Measurements from ENCODE around the gene GPR18. TPM values are rescaled to one million over a fixed set of nuclear protein-coding genes. Genes with fewer than 3 reads are reported as not detected.
A peak's percentile ranks its signal among the peaks of the same experiment; 100 is the strongest.

GPR18 gene
- total and polyA plus RNA-seq, 7 experiments from 2014 or later, result 11.5 to 40.4 (median 27.9) TPM

DNA sequence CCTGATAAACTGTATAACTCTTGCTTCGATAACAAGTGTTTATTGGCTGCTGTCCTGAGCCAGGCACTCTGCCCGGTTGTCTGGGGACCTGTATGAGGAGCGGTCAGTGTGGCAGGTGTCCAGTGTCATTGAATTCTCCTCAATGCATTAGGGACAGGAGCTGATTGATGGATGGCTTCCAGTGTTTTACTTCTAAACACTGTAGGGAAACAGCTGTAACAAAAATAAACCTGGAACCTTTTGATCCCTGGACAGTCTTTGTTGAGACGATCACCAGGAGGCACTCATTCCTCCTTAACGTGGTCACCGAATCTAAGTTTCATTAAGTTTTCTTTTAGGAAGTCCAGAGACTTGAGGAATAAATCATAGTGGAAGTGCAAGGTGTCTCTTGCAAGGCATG lies 39.6 kb downstream of the GPR18 start:
- DNase-seq, result no peak
- Mint-ChIP-seq H3K4me1 (peaks cover 59 to 97% (median 86%) of the 10 kb centered on the region in 7 donors), H3K27ac (peak overlapping the region; percentile 82 to 100 (median 99)), H3K36me3 (peaks cover 0 to 37% (median 17%) of the 10 kb centered on the region in 5 donors), H3K9me3 (peaks cover 0 to 7% (median 0%) of the 10 kb centered on the region in 11 donors), H3K4me3 (peak overlapping the region; percentile 69 to 95 (median 88)), H3K27me3 (no peaks in the 10 kb centered on the region)
- Histone ChIP-seq H3K36me3 (ENCODE audit: control insufficient read depth in 2 of 3, insufficient read depth in 3 of 3, low read length in 3 of 3) (no peaks in the 10 kb centered on the region), H3K4me3 (ENCODE audit: low read length) (peak overlapping the region; percentile 55), H3K4me1 (ENCODE audit: control insufficient read depth in 2 of 2, insufficient read depth in 2 of 2, low read length in 2 of 2) (peaks cover 81 to 85% of the 10 kb centered on the region in 2 donors), H3K27me3 (ENCODE audit: control insufficient read depth in 2 of 2, insufficient read depth in 2 of 2, low read length in 2 of 2) (no peaks in the 10 kb centered on the region), H3K9me3 (ENCODE audit: control insufficient read depth in 2 of 3, low read length in 3 of 3) (no peaks in the 10 kb centered on the region), H3K27ac (ENCODE audit: low read depth, low read length) (peak overlapping the region; percentile 85)
- intact Hi-C loops (cut with micrococcal nuclease), result loop anchor here (1.0 to 10.0 kb wide), 9 partner anchors 42 to 386 kb away; partner anchors contain the start of gene CLYBL (in 1 of the 2)
- no peak for ATAC-seq
- ChIA-PET CTCF (interaction anchor here (0.7 to 2.4 kb wide), 11 partner anchors 11 to 189 kb away, joined by 3 to 16 read pairs (median 4); partner anchors contain the start of genes GPR18 and UBAC2), POLR2A (interaction anchor here (0.8 to 7.4 kb wide), 18 partner anchors 9 to 278 kb away, joined by 3 to 273 read pairs (median 6); partner anchors contain the start of genes GPR18 and UBAC2)

DNA sequence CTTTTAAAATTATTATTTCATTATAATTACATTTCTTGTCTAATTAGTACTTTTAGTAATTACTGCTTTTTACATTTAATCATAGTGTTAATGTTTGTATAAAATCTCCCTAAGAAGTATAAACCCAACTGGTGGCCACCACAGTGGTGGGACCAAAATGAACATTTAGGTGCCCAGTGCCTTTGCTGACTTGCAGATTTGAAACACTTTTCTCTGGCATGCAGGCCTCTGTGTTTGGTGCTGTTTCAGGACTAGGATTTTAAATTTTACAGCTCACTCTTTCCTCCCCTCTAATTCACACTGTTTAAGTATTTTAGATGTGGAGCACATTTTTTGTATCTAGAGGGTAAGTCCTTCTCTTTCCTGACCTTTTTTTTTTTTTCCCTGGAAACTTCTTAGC lies 40.1 kb downstream of the GPR18 start:
- DNase-seq (no peak), ATAC-seq (no peak)
- peaks cover 81 to 82% of the 10 kb centered on the region in 2 donors for H3K4me1 ChIP-seq (ENCODE audit: control insufficient read depth in 2 of 2, insufficient read depth in 2 of 2, low read length in 2 of 2)
- peaks cover 0 to 34% (median 13%) of the 10 kb centered on the region in 5 donors for H3K36me3 Mint-ChIP-seq
- no peaks in the 10 kb centered on the region for H3K9me3 ChIP-seq (ENCODE audit: control insufficient read depth in 2 of 3, low read length in 3 of 3)
- ChIA-PET POLR2A (interaction anchor here (0.6 to 7.4 kb wide), 19 partner anchors 10 to 278 kb away, joined by 3 to 273 read pairs (median 6); partner anchors contain the start of genes GPR18 and UBAC2), CTCF (interaction anchor here (0.7 to 2.4 kb wide), 6 partner anchors 13 to 189 kb away, joined by 4 to 16 read pairs (median 8); partner anchors contain the start of genes GPR18 and UBAC2)
- intact Hi-C loops (cut with micrococcal nuclease), result loop anchor here (1.0 to 10.0 kb wide), 9 partner anchors 41 to 387 kb away; partner anchors contain the start of gene CLYBL (in 1 of the 2)
- H3K27ac ChIP-seq (ENCODE audit: low read depth, low read length), result peak overlapping the region; percentile 85
- H3K27me3 Mint-ChIP-seq, result no peaks in the 10 kb centered on the region
- H3K9me3 Mint-ChIP-seq, result peaks cover 0 to 4% (median 0%) of the 10 kb centered on the region in 11 donors
- no peaks in the 10 kb centered on the region for H3K36me3 ChIP-seq (ENCODE audit: control insufficient read depth in 2 of 3, insufficient read depth in 3 of 3, low read length in 3 of 3)
- peak overlapping the region; percentile 82 to 100 (median 99) for H3K27ac Mint-ChIP-seq
- H3K4me3 ChIP-seq (ENCODE audit: low read length), result peak overlapping the region; percentile 55
- no peaks in the 10 kb centered on the region for H3K27me3 ChIP-seq (ENCODE audit: control insufficient read depth in 2 of 2, insufficient read depth in 2 of 2, low read length in 2 of 2)
- H3K4me3 Mint-ChIP-seq, result peak overlapping the region; percentile 69 to 95 (median 88)
- H3K4me1 Mint-ChIP-seq, result peaks cover 55 to 93% (median 82%) of the 10 kb centered on the region in 7 donors

DNA sequence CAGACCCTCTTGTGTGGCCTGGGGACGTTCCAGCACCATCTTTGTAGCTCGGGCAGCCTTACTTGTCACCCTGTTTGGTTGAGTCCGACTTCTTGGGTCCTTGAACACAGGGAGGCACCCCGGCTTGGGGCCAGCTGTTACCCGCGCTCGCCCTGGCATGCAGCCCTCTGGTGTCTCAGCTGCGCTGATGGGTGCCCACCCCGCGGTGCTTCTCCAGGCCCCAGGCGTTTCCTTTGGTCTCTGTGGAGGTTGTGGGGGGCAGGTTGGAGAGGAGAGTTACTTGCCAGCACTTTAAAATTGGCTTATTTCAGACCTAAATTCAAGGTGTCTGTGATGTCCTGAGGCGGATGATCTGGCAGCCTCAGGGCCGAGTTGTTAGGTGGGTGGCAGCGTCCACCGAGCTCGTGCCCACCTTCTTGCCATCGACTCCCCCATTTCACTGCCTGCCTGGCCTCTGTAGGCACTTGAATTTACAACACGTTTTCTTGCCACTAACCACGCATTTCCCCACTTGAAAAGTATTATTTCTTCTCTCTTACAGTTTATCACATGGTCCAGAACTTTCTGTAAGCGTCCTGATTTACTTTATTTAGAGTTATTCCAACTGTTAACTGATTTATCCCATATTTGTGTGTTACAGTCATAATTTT lies 40.6 kb downstream of the GPR18 start:
- ATAC-seq (no peak), DNase-seq (no peak)
- Histone ChIP-seq H3K4me1 (ENCODE audit: control insufficient read depth in 2 of 2, insufficient read depth in 2 of 2, low read length in 2 of 2) (peaks cover 76 to 80% of the 10 kb centered on the region in 2 donors), H3K4me3 (ENCODE audit: low read length) (peak overlapping the region; percentile 47), H3K27me3 (ENCODE audit: control insufficient read depth in 2 of 2, insufficient read depth in 2 of 2, low read length in 2 of 2) (no peaks in the 10 kb centered on the region), H3K27ac (ENCODE audit: low read depth, low read length) (peak overlapping the region; percentile 85), H3K36me3 (ENCODE audit: control insufficient read depth in 2 of 3, insufficient read depth in 3 of 3, low read length in 3 of 3) (no peaks in the 10 kb centered on the region), H3K9me3 (ENCODE audit: control insufficient read depth in 2 of 3, low read length in 3 of 3) (no peaks in the 10 kb centered on the region)
- Mint-ChIP-seq H3K36me3 (peaks cover 0 to 32% (median 13%) of the 10 kb centered on the region in 5 donors), H3K27me3 (no peaks in the 10 kb centered on the region), H3K4me3 (peak overlapping the region; percentile 69 to 95 (median 89)), H3K4me1 (peaks cover 52 to 93% (median 80%) of the 10 kb centered on the region in 7 donors), H3K9me3 (no peaks in the 10 kb centered on the region), H3K27ac (peak overlapping the region; percentile 82 to 100 (median 99))
- POLR2A ChIA-PET, result interaction anchor here (0.5 to 7.4 kb wide), 13 partner anchors 13 to 254 kb away, joined by 3 to 273 read pairs (median 6); partner anchors contain the start of genes GPR18 and UBAC2
- CTCF ChIA-PET, result interaction anchor here (0.7 to 2.6 kb wide), 7 partner anchors 14 to 190 kb away, joined by 4 to 16 read pairs (median 4); no protein-coding TSS in a partner anchor
- intact Hi-C loops (cut with micrococcal nuclease), result loop anchor here (1.0 to 10.0 kb wide), 9 partner anchors 41 to 387 kb away; partner anchors contain the start of gene CLYBL (in 1 of the 2)

DNA sequence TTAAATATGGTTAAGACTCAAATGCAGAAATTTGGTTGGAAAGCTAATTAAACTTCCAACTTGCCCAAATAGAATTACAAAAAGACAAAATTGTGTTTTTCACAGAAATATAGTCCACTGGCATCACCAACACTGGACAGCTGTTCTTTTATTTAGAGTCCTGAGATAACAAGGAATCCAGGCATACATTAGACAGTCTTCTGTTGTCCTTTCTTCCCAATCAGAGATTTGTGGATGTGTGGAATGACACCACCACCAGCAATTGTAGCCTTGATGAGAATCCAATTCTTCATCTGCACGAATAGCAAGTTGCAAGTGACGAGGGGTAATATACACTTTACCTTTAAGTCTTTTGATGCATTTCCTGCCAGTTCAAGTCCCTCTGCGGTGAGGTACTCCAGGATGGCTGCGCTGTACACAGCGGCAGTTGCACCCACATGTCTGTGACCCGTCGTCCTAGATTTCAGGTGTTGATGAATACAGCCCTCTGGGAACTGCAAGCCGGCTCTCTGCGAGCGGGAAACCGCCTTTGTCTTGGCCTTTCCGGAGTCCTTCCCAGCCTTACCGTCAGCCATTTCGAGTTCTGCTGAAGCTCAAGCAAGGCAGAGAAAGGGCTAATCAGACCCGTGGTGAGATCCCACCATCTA lies 42.9 kb downstream of the GPR18 start:
- ChIA-PET CTCF (interaction anchor here (0.6 to 2.6 kb wide), 9 partner anchors 10 to 286 kb away, joined by 3 to 10 read pairs (median 3); no protein-coding TSS in a partner anchor), POLR2A (interaction anchor here (0.7 to 7.4 kb wide), 18 partner anchors 9 to 222 kb away, joined by 3 to 273 read pairs (median 4); partner anchors contain the start of genes GPR18 and UBAC2)
- Histone ChIP-seq H3K9me3 (ENCODE audit: control insufficient read depth in 2 of 3, low read length in 3 of 3) (no peaks in the 10 kb centered on the region), H3K27ac (ENCODE audit: low read depth, low read length) (peak overlapping the region; percentile 85), H3K4me1 (ENCODE audit: control insufficient read depth in 2 of 2, insufficient read depth in 2 of 2, low read length in 2 of 2) (peaks cover 57 to 72% of the 10 kb centered on the region in 2 donors), H3K27me3 (ENCODE audit: control insufficient read depth in 2 of 2, insufficient read depth in 2 of 2, low read length in 2 of 2) (no peaks in the 10 kb centered on the region), H3K36me3 (ENCODE audit: control insufficient read depth in 2 of 3, insufficient read depth in 3 of 3, low read length in 3 of 3) (no peaks in the 10 kb centered on the region), H3K4me3 (ENCODE audit: low read length) (peak overlapping the region; percentile 53)
- ATAC-seq, result peak; percentile 82
- Mint-ChIP-seq H3K9me3 (no peaks in the 10 kb centered on the region), H3K27me3 (no peaks in the 10 kb centered on the region), H3K27ac (peak overlapping the region; percentile 94 to 100 (median 99)), H3K36me3 (peaks cover 0 to 33% (median 17%) of the 10 kb centered on the region in 5 donors), H3K4me3 (peak overlapping the region; percentile 69 to 95 (median 92)), H3K4me1 (peaks cover 49 to 90% (median 79%) of the 10 kb centered on the region in 7 donors)
- peak; percentile 36 to 83 (median 79) for DNase-seq
- intact Hi-C loops (cut with micrococcal nuclease), result loop anchor here (1.0 to 10.0 kb wide), 10 partner anchors 11 to 389 kb away; partner anchors contain the start of genes CLYBL (in 1 of the 2), GPR18 (in 1 of the 2) and UBAC2 (in 1 of the 2)

DNA sequence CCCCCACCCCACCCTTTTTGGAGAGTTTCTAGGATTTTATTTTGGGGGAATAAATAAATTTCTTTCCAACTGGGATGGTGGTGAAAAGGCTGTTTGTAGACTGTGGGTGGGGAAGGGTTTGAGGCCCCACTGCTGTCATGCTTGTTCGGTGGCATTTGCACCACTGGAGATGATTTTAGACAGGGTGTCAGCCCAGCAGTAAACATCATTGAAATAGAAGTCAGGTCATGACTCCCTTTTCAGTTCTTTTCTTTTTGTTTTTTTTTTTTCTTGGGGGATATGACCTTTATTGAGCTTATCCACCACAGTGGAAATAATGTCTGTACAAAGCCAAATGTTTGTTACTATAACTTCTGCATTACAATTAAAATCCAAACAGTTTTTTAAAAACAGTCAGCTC lies 43.4 kb downstream of the GPR18 start:
- DNase-seq, result no peak
- peak overlapping the region; percentile 53 for H3K4me3 ChIP-seq (ENCODE audit: low read length)
- H3K27ac ChIP-seq (ENCODE audit: low read depth, low read length), result peak overlapping the region; percentile 85
- ChIA-PET CTCF (interaction anchor here (0.6 to 1.5 kb wide), 5 partner anchors 10 to 225 kb away, joined by 3 to 4 read pairs (median 3); no protein-coding TSS in a partner anchor), POLR2A (interaction anchor here (0.7 to 7.4 kb wide), 16 partner anchors 10 to 222 kb away, joined by 3 to 273 read pairs (median 4); partner anchors contain the start of genes GPR18 and UBAC2)
- Mint-ChIP-seq H3K27me3 (no peaks in the 10 kb centered on the region), H3K9me3 (peaks cover 0 to 1% (median 0%) of the 10 kb centered on the region in 11 donors), H3K4me1 (peaks cover 48 to 93% (median 79%) of the 10 kb centered on the region in 7 donors), H3K27ac (peak overlapping the region; percentile 94 to 100 (median 99)), H3K36me3 (peaks cover 0 to 36% (median 17%) of the 10 kb centered on the region in 5 donors), H3K4me3 (peak overlapping the region; percentile 69 to 95 (median 92))
- H3K36me3 ChIP-seq (ENCODE audit: control insufficient read depth in 2 of 3, insufficient read depth in 3 of 3, low read length in 3 of 3), result no peaks in the 10 kb centered on the region
- ATAC-seq, result no peak
- H3K27me3 ChIP-seq (ENCODE audit: control insufficient read depth in 2 of 2, insufficient read depth in 2 of 2, low read length in 2 of 2), result no peaks in the 10 kb centered on the region
- no peaks in the 10 kb centered on the region for H3K9me3 ChIP-seq (ENCODE audit: control insufficient read depth in 2 of 3, low read length in 3 of 3)
- intact Hi-C loops (cut with micrococcal nuclease), result loop anchor here (1.0 to 10.0 kb wide), 10 partner anchors 10 to 390 kb away; partner anchors contain the start of genes CLYBL (in 1 of the 2), GPR18 (in 1 of the 2) and UBAC2 (in 1 of the 2)
- peaks cover 51 to 67% of the 10 kb centered on the region in 2 donors for H3K4me1 ChIP-seq (ENCODE audit: control insufficient read depth in 2 of 2, insufficient read depth in 2 of 2, low read length in 2 of 2)
